CD4-positive, alpha-beta memory T cell (primary cell): ENCODE measurements around the gene DNM3. TPM values are rescaled to one million over a fixed set of nuclear protein-coding genes. Genes with fewer than 3 reads are reported as not detected.

Experiments used
- CTCF ChIA-PET: fragments of 350-600 bp; sonication (Branson Sonifier 250); formaldehyde crosslinking; loops from one replicate; lab custom pipeline; 2021; ENCODE audit warnings: inconsistent platforms; ENCODE audit not compliant: partially characterized antibody; lab: Charles Lee
- POLR2A ChIA-PET: fragments of 350-600 bp; sonication (Branson Sonifier 250); formaldehyde crosslinking; loops from one replicate; lab custom pipeline; 2021; ENCODE audit not compliant: partially characterized antibody; lab: Charles Lee
- DNase-seq, 5 donors: peaks; one replicate each; pipeline versions ENCODE4 v3.0.0 to v3.0.0-alpha.2; 2020 to 2022; ENCODE audit warnings: mixed read lengths in 1 of 5
- H3K27ac ChIP-seq: one replicate; pipeline ENCODE4 v1.7.0; 2013; ENCODE audit warnings: low read depth, low read length
- H3K27me3 ChIP-seq: 2 replicates; pipeline ENCODE4 v1.7.0; 2013; ENCODE audit warnings: mild to moderate bottlenecking, low read length, moderate library complexity; ENCODE audit not compliant: insufficient read depth
- H3K36me3 ChIP-seq: 2 replicates; pipeline ENCODE4 v1.7.0; 2013; ENCODE audit warnings: mild to moderate bottlenecking, low read length, moderate library complexity; ENCODE audit not compliant: insufficient read depth
- H3K4me1 ChIP-seq: 2 replicates; pipeline ENCODE4 v1.7.0; 2013; ENCODE audit warnings: mild to moderate bottlenecking, low read length, moderate library complexity; ENCODE audit not compliant: insufficient read depth
- H3K4me3 ChIP-seq, 2 donors: one replicate each; pipeline ENCODE4 v1.7.0; 2013; ENCODE audit warnings: low read length in 2 of 2, mild to moderate bottlenecking in 1 of 2
- H3K9me3 ChIP-seq, 2 donors: one replicate each; pipeline ENCODE4 v1.7.0; 2013; ENCODE audit warnings: low read length in 2 of 2, control low read depth in 1 of 2; ENCODE audit not compliant: control insufficient read depth in 1 of 2
- H3K27ac Mint-ChIP-seq, 7 donors: one replicate each; pipeline ENCODE4 v1.8.0; 2020 to 2021; ENCODE audit warnings: mixed read lengths in 7 of 7, mild to moderate bottlenecking in 6 of 7, inconsistent platforms in 3 of 7, moderate library complexity in 3 of 7
- H3K27me3 Mint-ChIP-seq, 2 donors: one replicate each; pipeline ENCODE4 v1.8.0; 2020 to 2021; ENCODE audit warnings: mixed read lengths in 2 of 2
- H3K36me3 Mint-ChIP-seq, 2 donors: one replicate each; pipeline ENCODE4 v1.8.0; 2020 to 2021; ENCODE audit warnings: mixed read lengths in 2 of 2, inconsistent platforms in 1 of 2, mild to moderate bottlenecking in 1 of 2
- H3K4me1 Mint-ChIP-seq, 4 donors: one replicate each; pipeline ENCODE4 v1.8.0; 2020 to 2021; ENCODE audit warnings: mixed read lengths in 4 of 4, mild to moderate bottlenecking in 1 of 4
- H3K4me3 Mint-ChIP-seq, 8 donors: one replicate each; pipeline ENCODE4 v1.8.0; 2020 to 2021; ENCODE audit warnings: mixed read lengths in 8 of 8, mild to moderate bottlenecking in 7 of 8, moderate library complexity in 6 of 8, inconsistent platforms in 3 of 8
- H3K9me3 Mint-ChIP-seq, 8 donors: one replicate each; pipeline ENCODE4 v1.8.0; 2020 to 2021; ENCODE audit warnings: mixed read lengths in 8 of 8, mild to moderate bottlenecking in 5 of 8, inconsistent platforms in 3 of 8, moderate library complexity in 1 of 8
- intact Hi-C: fragments of 100-400 bp; cut with micrococcal nuclease; formaldehyde crosslinking; loops from one replicate; pipeline ENCODE4 v1.15.1; 2023
- polyA plus RNA-seq, 2 donors: library from polyadenylated mRNA; unstranded; fragments of 300-500 nt; fragmentation: Illumina TruSeq; gene quantifications; one replicate each; pipeline ENCODE4 v1.2.3, GENCODE V29; 2021
- total RNA-seq, 2 experiments: library from RNA; stranded (reverse); gene quantifications; one replicate each; pipeline ENCODE4 v1.2.3, GENCODE V29; 2021

The DNM3 gene
- total and polyA plus RNA-seq, 4 experiments from 2014 or later, result 0.37 to 2.7 (median 1.4) TPM

DNA sequence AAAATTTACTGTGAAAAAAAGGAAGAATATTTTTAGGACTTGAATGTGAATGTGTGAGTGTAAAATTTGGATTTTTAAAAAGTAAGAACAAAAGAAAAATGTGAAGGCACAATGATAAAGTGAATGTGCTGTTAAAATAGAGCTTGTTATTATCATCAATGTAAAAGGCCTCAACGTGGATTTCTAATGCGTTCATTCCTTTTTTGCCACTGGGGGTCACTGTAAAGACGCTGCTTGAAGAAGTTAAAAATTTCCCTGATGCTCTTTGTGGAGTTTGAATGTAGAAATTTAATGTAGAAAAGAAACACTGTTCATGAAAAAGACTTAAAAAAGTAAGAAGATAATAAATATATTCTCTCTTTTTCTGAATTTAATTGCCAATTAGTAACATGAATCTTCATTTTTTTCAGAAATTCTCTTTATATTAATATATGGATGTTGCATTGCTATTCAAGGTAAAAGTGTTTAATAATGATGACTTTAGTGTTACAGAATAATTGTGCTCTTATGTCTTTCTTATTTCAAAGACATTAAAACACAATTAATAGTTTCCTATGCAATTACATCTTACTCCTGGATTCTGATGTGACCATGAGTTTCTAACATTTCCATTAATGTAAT is 161.5 kb downstream of the DNM3 start:
- DNase-seq, result peak; percentile 30 to 46 (median 32)
- Mint-ChIP-seq H3K27me3 (no peaks in the 10 kb centered on the region), H3K4me1 (peaks cover 6 to 16% (median 8%) of the 10 kb centered on the region in 4 donors), H3K4me3 (no peak overlapping the region), H3K36me3 (no peaks in the 10 kb centered on the region), H3K27ac (no peak overlapping the region), H3K9me3 (no peaks in the 10 kb centered on the region)
- no peaks in the 10 kb centered on the region for H3K36me3 ChIP-seq
- H3K4me1 ChIP-seq, result no peaks in the 10 kb centered on the region
- POLR2A ChIA-PET, result interaction anchor here (0.5 to 1.0 kb wide), 2 partner anchors 422 to 530 kb away, joined by 3 read pairs; partner anchors contain the start of gene SUCO
- H3K27me3 ChIP-seq, result no peaks in the 10 kb centered on the region
- H3K9me3 ChIP-seq, result no peaks in the 10 kb centered on the region
- no peak overlapping the region for H3K4me3 ChIP-seq
- CTCF ChIA-PET, result interaction anchor here (0.6 to 6.1 kb wide), 27 partner anchors 8 to 448 kb away, joined by 3 to 56 read pairs (median 4); partner anchors contain the start of gene PIGC
- H3K27ac ChIP-seq, result no peak overlapping the region
- intact Hi-C loops, result loop anchor here (1.0 to 5.0 kb wide), 4 partner anchors 396 to 724 kb away; partner anchors contain the start of gene PIGC

DNA sequence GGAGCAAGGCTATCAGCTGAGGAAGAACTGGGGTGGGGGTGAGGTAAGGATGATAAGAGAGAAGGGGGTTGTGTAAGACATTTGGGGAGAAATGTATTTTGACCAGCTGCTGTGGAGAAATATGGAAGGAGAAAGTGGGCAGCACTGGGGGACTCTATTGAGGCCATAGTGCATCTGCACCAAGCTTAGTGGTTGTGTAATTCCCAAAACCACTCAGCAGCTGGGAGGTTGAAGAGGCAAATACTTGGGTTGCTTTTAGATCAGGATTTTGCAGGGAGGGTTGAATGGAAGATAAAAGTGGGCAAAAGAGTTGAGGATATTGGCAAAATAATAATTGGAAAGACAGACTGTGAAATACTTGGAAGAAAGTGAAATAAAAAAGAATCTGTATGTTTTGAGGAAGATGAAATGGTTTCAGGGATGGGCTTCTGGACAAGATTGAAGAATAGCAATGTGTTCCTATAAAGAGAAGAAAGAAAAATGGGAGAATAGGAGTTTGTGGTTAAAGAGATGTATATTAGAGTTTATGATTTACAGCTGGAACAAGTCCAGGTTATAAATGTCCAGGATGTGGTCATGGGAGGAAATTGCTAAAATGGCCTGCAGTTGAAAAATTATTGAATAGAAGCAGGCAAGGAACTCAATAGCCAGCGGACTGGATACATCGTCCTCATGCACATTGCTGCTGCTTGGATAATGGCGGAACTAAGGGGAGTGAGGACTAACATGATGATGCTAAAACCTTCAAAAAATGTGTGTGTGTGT is 162.7 kb downstream of the DNM3 start:
- Histone ChIP-seq H3K4me1 (no peaks in the 10 kb centered on the region), H3K9me3 (no peaks in the 10 kb centered on the region), H3K27ac (no peak overlapping the region), H3K4me3 (no peak overlapping the region), H3K27me3 (no peaks in the 10 kb centered on the region), H3K36me3 (no peaks in the 10 kb centered on the region)
- POLR2A ChIA-PET, result interaction anchor here (1.0 kb wide), 1 partner anchor 529 kb away, joined by 3 read pairs; the partner anchor contains the start of gene SUCO
- Mint-ChIP-seq H3K9me3 (no peaks in the 10 kb centered on the region), H3K27ac (no peak overlapping the region), H3K36me3 (no peaks in the 10 kb centered on the region), H3K4me3 (no peak overlapping the region), H3K4me1 (peaks cover 6 to 16% (median 8%) of the 10 kb centered on the region in 4 donors), H3K27me3 (no peaks in the 10 kb centered on the region)
- DNase-seq, result no peak
- CTCF ChIA-PET, result interaction anchor here (1.1 to 6.1 kb wide), 4 partner anchors 16 to 439 kb away, joined by 3 to 56 read pairs (median 38); partner anchors contain the start of gene PIGC
- intact Hi-C loops, result loop anchor here (5.0 kb wide), 1 partner anchor 723 kb away; no protein-coding TSS in a partner anchor

GRCh38 chr1:172004671-172005070 is 163.4 kb downstream of the DNM3 start:
- CTCF ChIA-PET, result interaction anchor here (0.8 to 6.1 kb wide), 5 partner anchors 17 to 438 kb away, joined by 3 to 56 read pairs (median 34); partner anchors contain the start of gene PIGC
- peaks cover 0 to under 1% (median 0%) of the 10 kb centered on the region in 8 donors for H3K9me3 Mint-ChIP-seq

DNA sequence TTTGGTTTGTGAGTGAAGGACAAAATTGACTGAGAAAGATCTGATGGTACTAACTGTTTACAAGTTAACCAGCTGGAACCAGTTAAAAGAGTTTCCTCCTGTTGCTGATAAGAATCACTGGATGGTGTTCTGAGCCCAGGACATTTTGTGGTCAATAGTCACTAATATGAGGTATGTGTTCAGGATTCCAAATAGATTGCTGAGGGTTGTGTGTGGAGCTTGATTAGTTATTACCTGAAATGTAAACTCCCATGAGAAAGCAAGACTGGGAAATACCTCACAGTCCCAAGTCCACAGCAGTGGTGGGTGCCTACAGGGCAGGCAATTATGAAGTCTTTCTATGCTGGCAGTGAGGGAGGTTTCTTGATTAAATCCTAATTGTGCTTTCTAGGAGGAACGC is 164.6 kb downstream of the DNM3 start:
- CTCF ChIA-PET, result interaction anchor here (6.0 kb wide), 1 partner anchor 395 kb away, joined by 42 read pairs; no protein-coding TSS in a partner anchor
- H3K4me3 ChIP-seq, result no peak overlapping the region
- intact Hi-C loops, result no loop called here
- Mint-ChIP-seq H3K27ac (peak overlapping the region in 1 of 7 donors; percentile 38), H3K9me3 (peaks cover 0 to 12% (median 5%) of the 10 kb centered on the region in 8 donors), H3K4me1 (peaks cover 6 to 16% (median 8%) of the 10 kb centered on the region in 4 donors), H3K27me3 (no peaks in the 10 kb centered on the region), H3K36me3 (peaks cover 0 to 1% of the 10 kb centered on the region in 2 donors), H3K4me3 (no peak overlapping the region)
- H3K27me3 ChIP-seq, result no peaks in the 10 kb centered on the region
- POLR2A ChIA-PET, result no interaction called here
- H3K9me3 ChIP-seq, result no peaks in the 10 kb centered on the region
- H3K4me1 ChIP-seq, result no peaks in the 10 kb centered on the region
- H3K27ac ChIP-seq, result no peak overlapping the region
- DNase-seq, result no peak
- no peaks in the 10 kb centered on the region for H3K36me3 ChIP-seq

More at GRCh38 chr1:172004671-172005070, 163.4 kb downstream of the DNM3 start:
- H3K27me3 ChIP-seq, result no peaks in the 10 kb centered on the region
- intact Hi-C loops, result loop anchor here (5.0 kb wide), 1 partner anchor 723 kb away; no protein-coding TSS in a partner anchor
- Mint-ChIP-seq H3K27me3 (no peaks in the 10 kb centered on the region), H3K4me3 (no peak overlapping the region), H3K27ac (peak overlapping the region in 1 of 7 donors; percentile 7), H3K36me3 (no peaks in the 10 kb centered on the region), H3K4me1 (peaks cover 6 to 16% (median 8%) of the 10 kb centered on the region in 4 donors)
- no peak overlapping the region for H3K27ac ChIP-seq
- POLR2A ChIA-PET, result no interaction called here
- H3K36me3 ChIP-seq, result no peaks in the 10 kb centered on the region
- DNase-seq, result no peak
- H3K9me3 ChIP-seq, result no peaks in the 10 kb centered on the region
- H3K4me3 ChIP-seq, result no peak overlapping the region
- no peaks in the 10 kb centered on the region for H3K4me1 ChIP-seq

- ChIA-PET CTCF (interaction anchor here (6.0 kb wide), 1 partner anchor 394 kb away, joined by 42 read pairs; no protein-coding TSS in a partner anchor), POLR2A (no interaction called here)
- Histone ChIP-seq H3K27me3 (no peaks in the 10 kb centered on the region), H3K27ac (no peak overlapping the region), H3K9me3 (no peaks in the 10 kb centered on the region), H3K4me3 (no peak overlapping the region), H3K36me3 (no peaks in the 10 kb centered on the region), H3K4me1 (no peaks in the 10 kb centered on the region)
- H3K4me3 Mint-ChIP-seq, result no peak overlapping the region
- no peak overlapping the region for H3K27ac Mint-ChIP-seq
- peaks cover 6 to 16% (median 8%) of the 10 kb centered on the region in 4 donors for H3K4me1 Mint-ChIP-seq
- DNase-seq, result no peak
- H3K27me3 Mint-ChIP-seq, result no peaks in the 10 kb centered on the region
- intact Hi-C loops, result no loop called here
- H3K9me3 Mint-ChIP-seq, result peaks cover 0 to 18% (median 5%) of the 10 kb centered on the region in 8 donors
- H3K36me3 Mint-ChIP-seq, result peaks cover under 1 to 1% of the 10 kb centered on the region in 2 donors
Observed at GRCh38 chr1:172006660-172007059, 165.4 kb downstream of the DNM3 start.

DNA sequence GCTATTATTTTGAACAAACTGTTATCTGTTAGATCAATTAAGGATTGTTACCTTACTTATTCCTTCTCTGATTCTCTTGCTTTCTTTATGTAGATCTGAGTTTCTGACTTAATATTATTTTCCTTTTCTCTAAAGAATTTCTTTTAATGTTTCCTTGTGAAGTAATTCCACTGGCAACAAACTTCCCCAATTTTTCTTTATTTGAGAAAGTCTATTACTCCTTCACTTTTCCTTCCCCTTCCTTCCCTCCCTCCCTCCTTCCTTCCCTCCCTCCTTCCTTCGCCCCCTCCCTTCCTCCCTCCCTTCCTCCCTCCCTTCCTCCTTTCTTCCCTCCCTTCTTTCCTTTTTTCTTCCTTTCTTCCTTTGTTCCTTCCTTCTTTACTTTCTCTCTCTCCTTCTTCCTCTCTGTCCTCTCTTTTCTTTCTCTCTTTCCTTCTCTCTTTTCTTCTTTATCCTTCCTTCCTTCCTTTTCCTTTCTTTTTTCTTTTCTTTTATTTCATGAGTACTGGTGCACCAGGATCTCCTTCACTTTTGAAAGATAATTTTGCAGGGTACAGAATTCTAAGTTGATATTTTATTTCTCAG is 177.5 kb downstream of the DNM3 start:
- no peaks in the 10 kb centered on the region for H3K27me3 ChIP-seq
- no peak overlapping the region for H3K4me3 ChIP-seq
- Mint-ChIP-seq H3K4me3 (no peak overlapping the region), H3K27ac (no peak overlapping the region), H3K9me3 (peaks cover 0 to 13% (median 4%) of the 10 kb centered on the region in 8 donors), H3K4me1 (no peaks in the 10 kb centered on the region), H3K27me3 (peaks cover 4 to 9% of the 10 kb centered on the region in 2 donors), H3K36me3 (peaks cover 0 to 3% of the 10 kb centered on the region in 2 donors)
- ChIA-PET CTCF (no interaction called here), POLR2A (no interaction called here)
- H3K4me1 ChIP-seq, result no peaks in the 10 kb centered on the region
- DNase-seq, result no peak
- intact Hi-C loops, result no loop called here
- no peaks in the 10 kb centered on the region for H3K36me3 ChIP-seq
- H3K27ac ChIP-seq, result no peak overlapping the region
- H3K9me3 ChIP-seq, result no peaks in the 10 kb centered on the region
